ENCODE measurements around the gene LTBP4.
"Not testable (repeated sequence)": the region's sequence is repeated elsewhere in the genome, so short reads cannot be mapped to it uniquely, and the experiment has no call there.

LTBP4 gene

GRCh38 chr19:40624369-40625153, 23.4 kb downstream of the LTBP4 start:
- not testable (repeated sequence) for DNase-seq (ENCODE audit: extremely low read depth in 1 of 2, low read depth in 1 of 2)

- no peak for DNase-seq (ENCODE audit: extremely low read depth in 1 of 2, low read depth in 1 of 2)
These were observed 24.4 kb downstream of the LTBP4 start for GRCh38 chr19:40625406-40626120.

- DNase-seq (ENCODE audit: extremely low read depth in 1 of 2, low read depth in 1 of 2) = no peak
These were observed 25.7 kb downstream of the LTBP4 start for GRCh38 chr19:40626918-40627317.

DNA sequence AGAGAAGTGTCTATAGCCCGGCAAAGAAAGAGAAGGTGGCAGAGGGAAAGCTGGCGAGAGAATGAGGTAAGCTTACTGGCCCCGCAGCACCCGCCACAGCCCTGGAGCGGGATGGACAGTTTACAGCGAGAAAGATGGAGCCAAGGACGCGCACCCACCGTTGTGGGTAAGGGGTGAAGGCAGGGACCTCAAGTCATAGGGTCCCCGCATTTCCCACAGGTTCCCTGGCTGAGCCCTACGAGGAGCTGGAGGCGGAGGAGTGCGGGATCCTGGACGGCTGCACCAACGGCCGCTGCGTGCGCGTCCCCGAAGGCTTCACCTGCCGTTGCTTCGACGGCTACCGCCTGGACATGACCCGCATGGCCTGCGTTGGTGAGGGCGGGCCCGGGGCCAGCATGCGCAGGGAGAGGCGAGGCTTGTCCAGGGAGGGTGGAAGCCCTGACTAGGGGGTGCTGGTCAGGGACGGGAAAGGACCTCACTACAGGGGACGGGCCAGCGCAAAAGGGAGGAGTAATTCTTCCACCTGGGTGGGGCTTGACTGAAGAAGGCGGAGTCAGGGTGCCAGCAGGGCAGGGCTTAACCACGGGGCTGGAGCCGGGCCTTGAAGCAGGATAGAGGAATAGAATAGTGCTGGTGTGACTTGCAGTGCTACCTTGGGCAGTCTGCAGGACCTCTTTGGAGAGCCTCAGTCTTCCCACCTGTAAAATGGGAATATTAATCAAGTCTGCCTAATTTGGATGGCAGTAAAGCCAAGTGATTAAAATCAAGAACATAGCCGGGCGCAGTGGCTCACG, 26.5 kb downstream of the LTBP4 start:
- no peak for DNase-seq (ENCODE audit: extremely low read depth in 1 of 2, low read depth in 1 of 2)

GRCh38 chr19:40629346-40629745, 28.2 kb downstream of the LTBP4 start:
- DNase-seq (ENCODE audit: extremely low read depth in 1 of 2, low read depth in 1 of 2) = no peak

DNA sequence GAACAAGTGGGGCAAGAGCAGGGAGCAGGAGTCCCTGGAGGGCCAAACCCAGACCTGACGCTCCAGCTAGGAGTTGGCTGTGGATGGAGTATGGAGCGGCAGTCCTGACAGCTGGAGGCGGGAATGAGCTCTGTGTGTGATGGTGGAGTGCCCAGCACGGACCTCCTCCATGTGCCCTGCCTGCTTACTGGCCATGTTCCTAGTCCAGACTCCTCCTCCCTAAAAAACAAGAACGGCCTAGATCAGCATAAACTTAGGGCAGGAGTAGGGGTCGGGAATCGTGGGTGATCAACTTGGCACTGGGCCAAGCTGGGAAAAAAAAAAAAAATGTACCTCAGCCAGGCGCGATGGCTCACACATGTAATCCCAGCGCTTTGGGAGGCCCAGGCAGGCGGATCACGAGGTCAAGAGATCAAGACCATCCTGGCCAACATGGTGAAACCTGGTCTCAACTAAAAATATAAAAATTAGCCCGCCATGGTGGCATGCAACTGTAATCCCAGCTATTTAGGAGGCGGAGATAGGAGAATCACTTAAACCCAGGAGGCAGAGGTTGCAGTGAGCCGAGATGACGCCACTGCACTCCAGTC, 29.5 kb downstream of the LTBP4 start:
- DNase-seq (ENCODE audit: extremely low read depth in 1 of 2, low read depth in 1 of 2) = no peak

DNA sequence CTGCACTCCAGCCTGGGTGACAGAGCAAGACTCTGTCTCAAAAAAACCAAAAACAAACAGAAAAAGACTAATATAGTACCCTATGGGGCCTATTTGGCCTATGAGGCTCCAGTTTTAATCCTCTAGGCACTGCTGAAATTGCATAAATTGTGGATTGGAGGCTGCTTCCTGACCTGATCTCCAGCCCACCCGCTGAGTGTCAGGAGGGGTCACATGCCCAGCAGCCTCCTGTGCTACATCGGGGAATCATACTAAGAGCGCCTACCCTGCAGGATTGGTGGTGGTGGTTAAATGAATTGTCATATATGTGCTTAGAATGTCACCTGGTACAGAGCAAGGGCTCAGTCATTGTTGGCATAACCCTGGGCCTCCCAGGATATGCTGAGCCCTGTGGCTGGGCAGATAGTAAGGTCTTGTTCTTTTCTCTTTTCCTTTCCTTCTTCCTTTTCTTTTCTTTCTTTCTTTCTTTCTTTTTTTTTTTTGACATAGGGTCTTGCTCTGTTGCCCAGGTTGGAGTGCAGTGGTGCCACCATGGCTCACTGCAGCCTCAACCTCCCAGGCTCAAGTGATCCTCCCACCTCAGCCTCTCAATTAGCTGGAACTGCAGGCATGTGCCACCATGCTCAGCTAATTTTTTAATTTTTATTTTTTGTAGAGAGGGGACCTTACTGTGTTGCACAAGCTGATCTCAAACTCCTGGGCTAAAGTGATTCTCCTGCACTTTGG, 31.3 kb downstream of the LTBP4 start:
- no peak for DNase-seq (ENCODE audit: extremely low read depth in 1 of 2, low read depth in 1 of 2)

DNA sequence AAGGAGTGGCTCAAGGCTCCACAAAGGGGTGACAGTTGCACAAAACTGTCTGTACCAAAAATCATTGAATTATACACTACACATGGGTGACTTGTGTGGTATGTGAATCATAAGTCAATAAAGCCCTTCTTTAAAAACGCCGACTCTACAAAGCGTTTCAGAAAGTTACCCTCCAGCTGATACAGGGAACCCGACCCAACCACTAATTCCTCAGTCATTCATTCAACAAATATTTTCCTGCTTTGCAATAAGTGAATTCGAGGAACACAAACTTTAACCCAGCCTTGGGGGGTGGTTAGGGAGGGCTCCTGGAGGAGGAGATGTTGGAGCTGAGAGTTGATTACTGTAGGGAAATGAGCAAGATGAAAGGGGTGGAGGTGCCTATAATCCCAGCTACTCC, 32.0 kb downstream of the LTBP4 start:
- no peak for DNase-seq (ENCODE audit: extremely low read depth in 1 of 2, low read depth in 1 of 2)

DNA sequence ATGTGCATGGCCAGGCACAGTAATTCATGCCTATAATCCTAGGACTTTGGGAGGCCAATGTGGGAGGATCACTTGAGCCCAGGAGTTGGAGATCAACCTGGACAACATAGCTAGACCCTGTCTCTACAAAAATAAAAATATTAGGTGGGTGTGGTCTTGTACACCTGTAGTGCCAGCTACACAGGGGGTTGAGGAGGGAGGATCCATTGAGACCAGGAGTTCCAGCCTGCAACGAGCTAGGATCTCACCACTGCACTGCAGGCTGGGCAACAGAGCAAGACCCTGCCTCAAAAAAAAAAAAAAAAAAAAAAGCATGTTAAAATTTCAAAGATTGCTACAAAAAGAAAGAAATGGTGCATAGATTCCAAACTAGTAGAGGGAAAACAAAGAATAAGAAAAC, 37.2 kb downstream of the LTBP4 start:
- DNase-seq (ENCODE audit: extremely low read depth in 1 of 2, low read depth in 1 of 2) = no peak

- no peak for DNase-seq (ENCODE audit: extremely low read depth in 1 of 2, low read depth in 1 of 2)
These were observed 38.4 kb downstream of the LTBP4 start for GRCh38 chr19:40639638-40639982.

GRCh38 chr19:40640744-40641143, 39.6 kb downstream of the LTBP4 start:
- DNase-seq (ENCODE audit: extremely low read depth in 1 of 2, low read depth in 1 of 2) = no peak

DNA sequence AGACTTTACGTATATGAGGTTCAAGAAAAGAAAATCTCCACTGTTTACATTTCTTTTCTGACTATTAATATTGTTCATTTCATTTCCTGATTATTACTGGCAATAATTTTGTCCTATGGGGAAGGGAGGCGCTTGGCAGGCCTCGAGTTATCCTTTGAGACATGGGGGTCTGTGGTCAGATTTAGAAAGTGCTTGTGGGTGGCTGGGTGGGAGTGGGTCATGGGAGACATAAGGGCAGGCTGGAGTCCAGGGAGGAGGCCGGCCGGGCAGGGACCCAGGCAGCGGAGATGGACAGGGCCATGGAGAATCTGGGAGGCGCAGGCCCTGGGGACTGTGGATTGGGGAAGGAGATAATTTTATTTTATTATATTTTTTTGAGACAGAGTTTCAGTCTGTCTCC, 40.1 kb downstream of the LTBP4 start:
- no peak for DNase-seq (ENCODE audit: extremely low read depth in 1 of 2, low read depth in 1 of 2)

- no peak for DNase-seq (ENCODE audit: extremely low read depth in 1 of 2, low read depth in 1 of 2)
These were observed 41.0 kb downstream of the LTBP4 start for GRCh38 chr19:40642051-40642706.

- no peak for DNase-seq (ENCODE audit: extremely low read depth in 1 of 2, low read depth in 1 of 2)
These were observed 41.7 kb downstream of the LTBP4 start for GRCh38 chr19:40642757-40643305.

GRCh38 chr19:40646743-40647254, 45.6 kb downstream of the LTBP4 start:
- no peak for DNase-seq (ENCODE audit: extremely low read depth in 1 of 2, low read depth in 1 of 2)

- not testable (repeated sequence) for DNase-seq (ENCODE audit: extremely low read depth in 1 of 2, low read depth in 1 of 2)
These were observed 48.9 kb downstream of the LTBP4 start for GRCh38 chr19:40649903-40650675.

GRCh38 chr19:40650749-40651305, 49.7 kb downstream of the LTBP4 start:
- DNase-seq (ENCODE audit: extremely low read depth in 1 of 2, low read depth in 1 of 2) = no peak

- not testable (repeated sequence) for DNase-seq (ENCODE audit: extremely low read depth in 1 of 2, low read depth in 1 of 2)
These were observed 51.1 kb downstream of the LTBP4 start for GRCh38 chr19:40652303-40652702.
